KBM-7 (cell line): ENCODE measurements around the gene METTL27.
"Not testable (repeated sequence)": the region's sequence is repeated elsewhere in the genome, so short reads cannot be mapped to it uniquely, and the experiment has no call there.

Source experiments
- DNase-seq: peaks from one replicate; pipeline ENCODE4 v3.0.0-alpha.2; 2015
- in situ Hi-C: fragments of 300-500 bp; cut with MboI; formaldehyde crosslinking; loops from 2 replicates; pipeline ENCODE4 v1.14.3; 2020; ENCODE audit warnings: low sequenced_read_pairs, low pct_unique_long_range_greater_than_20kb, mixed read lengths

Gene METTL27

DNA sequence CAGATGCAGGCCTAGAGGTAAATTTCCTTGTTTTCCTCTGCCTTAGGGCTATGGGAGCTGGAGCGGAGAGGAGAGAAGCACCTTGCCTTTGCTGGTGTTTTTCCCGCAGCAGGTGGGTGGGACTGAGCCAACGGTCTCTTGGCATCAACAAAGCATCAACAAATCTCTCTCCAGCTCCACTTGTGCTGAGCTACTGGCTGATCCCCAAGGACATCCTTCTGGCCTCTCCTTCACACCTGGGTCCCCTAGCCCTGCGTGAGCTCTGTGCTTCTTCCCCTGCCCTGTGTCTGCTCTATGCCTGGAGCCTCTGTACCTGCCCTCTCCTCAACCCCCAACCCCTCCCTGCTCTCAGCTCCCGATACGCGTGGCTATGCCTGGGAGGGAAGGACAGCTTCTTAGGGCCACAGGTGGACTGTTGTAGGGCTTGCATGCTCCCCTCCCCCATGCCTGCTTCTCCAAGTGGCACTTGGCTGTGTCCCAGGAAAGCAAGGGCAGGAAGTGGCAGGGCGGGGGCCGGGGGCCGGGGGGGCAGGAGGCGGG is 14.7 kb downstream of the METTL27 start:
- DNase-seq: no peak

DNA sequence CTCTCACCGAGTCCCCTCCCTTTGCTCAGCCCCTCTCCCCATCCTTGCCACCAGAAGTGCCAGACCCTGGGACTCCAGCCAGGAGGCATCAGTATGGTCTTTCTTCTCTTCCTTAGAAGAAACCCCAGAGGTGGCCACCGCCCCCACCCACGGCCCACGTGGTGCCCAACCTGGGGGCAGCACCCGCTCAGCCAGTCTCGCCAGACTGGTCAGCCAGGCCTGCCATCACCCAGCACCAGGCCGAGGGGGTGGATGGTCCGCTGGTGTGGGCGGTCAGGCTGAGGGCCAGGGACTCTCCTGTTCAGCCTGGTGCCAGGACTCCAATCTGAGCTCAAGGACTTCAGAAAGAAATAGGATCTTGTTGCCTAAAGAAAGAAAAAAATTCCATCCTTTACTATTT is 17.3 kb downstream of the METTL27 start:
- in situ Hi-C loops: no loop called here
- no peak for DNase-seq

More for the DNA sequence above, 14.7 kb downstream of the METTL27 start:
- in situ Hi-C loops: no loop called here

DNA sequence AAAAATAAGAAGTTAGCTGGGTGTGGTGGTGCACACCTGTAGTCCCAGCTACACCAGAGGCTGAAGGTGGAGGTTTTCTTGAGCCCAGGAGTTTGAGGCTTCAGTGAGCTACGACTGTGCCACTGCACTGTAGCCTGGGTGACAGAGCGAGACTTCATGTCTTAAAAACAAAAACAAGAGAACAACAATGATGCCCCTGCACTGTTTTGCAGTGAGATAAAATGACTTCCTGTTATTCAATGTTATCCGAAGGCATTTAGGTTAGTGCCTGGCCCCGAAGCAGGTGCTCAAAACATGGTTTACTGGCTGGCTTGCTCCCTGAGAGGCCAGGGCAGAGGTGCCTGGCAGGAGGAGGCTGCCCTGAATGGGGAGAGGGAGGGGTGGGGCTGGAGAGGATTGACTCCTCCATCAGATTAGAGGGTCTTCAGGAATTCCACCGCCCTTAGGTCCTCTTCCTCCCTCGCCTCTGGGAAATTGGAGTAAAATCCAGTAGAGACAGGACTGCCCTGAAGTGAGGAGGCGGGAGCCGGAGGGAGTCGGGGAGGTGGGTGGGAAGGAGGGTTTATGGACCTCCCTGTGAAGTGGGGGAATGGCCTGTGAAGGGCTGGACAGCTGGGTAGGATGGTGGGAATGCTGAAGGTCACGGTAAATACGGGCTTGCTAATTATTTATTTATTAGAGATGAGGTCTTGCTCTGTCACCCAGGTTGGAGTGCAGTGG is 18.3 kb downstream of the METTL27 start:
- DNase-seq: no peak
- in situ Hi-C loops: no loop called here

DNA sequence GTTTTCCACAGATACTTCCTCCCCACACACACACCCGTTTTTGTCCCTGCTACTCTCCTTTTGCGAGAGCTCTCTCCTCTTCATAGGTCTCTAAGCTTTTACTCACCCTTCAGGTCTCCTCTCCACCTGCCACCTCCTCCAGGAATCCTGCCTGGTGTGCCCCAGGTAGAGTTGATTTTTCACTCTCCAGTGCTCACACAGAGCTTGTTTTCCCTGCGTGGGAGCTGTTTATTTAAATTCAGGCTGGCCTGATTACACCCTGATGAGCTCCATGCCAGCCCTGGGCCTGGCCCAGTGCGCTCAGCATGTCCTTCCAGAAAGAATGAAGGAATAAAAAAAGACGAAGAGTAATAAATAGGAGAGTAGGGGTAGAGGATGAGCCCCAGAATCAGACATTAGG is 19.1 kb downstream of the METTL27 start:
- in situ Hi-C loops: no loop called here
- no peak for DNase-seq

DNA sequence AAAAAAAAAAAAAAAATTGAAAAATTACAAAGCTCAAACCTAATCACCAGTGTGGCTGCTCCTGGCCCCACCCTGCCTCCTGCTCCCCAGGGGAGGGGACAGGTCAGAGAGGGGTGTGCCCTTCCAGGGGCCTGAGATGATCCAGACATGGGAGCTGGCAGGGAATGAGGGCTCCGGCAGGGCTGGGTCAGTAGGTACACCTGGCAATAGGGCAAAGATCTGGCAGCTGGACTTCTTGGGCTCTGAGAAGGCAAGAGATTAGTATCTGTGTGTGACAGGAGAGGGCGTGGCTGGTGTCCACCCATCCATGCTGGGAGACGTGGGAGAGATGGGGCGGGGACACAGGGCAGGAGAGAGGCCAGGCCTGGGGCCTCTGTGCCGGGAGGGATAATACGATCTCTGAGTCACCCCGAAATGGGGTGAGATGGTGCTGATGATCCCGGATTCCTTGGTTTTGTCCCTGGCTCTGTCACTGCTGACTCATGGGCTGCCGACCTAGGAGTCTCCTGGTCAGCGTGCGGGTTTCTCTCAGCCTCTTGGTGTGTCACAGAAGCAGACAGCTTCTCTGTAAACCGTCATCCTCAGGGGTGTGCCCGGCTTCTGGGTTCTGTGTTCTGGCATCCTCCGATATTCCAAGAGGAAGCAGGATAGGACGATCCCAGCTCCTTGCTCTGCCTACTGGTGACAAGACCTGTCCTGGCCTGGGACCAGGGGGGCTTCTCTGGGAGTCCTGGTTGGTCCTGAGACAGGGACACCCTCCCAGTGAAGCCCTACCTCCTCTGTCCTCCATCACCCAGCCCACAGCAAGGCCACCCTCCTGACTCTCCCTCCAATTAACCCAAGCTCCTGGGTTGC is 19.8 kb downstream of the METTL27 start:
- in situ Hi-C loops: no loop called here
- DNase-seq: no peak

DNA sequence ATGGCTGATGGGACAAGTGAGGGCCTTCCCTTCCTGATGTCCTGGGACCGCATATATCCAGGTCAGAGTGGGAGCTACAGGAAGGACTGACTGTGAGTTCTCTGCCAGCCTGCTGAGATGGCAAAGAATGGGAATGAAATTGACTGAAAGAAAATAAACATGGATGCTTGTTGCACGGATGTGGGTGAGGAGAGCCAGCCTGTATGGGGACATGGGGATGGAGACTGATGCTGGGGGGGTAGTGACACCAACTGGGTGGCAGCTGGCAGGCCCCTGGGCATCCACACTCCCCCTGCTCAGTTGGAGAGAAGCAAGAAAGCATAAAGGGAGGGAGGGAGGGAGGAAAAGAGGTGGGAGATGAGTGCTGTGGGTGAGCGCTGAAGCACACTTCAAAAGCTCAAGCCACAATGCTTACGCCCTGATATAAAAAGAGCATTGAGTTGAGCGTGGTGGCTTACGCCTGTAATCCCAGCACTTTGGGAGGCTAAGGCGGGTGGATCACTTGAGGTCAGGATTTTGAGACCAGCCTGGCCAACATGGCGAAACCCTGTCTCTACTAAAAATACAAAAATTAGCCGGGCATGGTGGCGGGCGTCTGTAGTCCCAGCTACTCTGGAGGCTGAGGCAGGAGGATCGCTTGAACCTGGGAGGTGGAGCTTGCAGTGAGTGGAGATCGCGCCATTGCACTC is 20.6 kb downstream of the METTL27 start:
- in situ Hi-C loops, DNase-seq: not testable (repeated sequence)

DNA sequence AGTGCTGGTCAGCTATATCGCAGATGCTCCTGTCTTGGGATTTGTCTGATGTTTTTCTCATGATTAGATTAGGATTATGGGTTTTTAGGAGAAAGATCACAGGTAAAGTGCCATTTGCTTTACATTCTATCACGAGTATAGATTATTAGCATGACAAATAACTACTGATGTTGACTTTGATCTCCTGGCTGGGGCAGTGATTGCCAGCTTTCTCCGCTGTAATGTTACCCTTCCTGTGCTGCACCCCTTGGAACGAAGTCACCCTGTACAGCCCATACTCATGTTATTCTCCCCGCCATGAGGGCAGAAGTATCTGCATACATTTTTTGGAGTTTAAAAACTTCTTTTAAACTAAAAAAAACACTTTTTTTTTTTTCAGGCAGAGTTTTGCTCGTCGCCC is 22.3 kb downstream of the METTL27 start:
- in situ Hi-C loops: no loop called here
- DNase-seq: no peak

DNA sequence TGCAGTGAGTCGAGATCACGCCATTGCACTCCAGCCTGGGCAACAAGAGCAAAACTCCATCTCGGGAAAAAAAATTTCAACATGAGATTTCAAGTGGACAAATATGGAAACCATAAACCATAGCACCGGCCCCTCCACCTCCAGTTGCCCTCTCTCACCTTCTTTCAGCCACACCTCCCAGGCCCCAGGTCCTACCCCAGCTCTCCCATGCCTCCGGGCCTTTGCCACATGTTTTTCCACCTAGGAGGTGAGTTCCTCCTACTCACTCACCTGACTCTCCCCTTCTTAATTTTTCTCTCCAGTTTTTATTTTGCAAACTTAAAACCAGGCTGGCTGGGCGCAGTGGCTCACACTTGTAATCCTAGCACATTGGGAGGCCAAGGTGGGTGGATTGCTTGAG is 25.2 kb downstream of the METTL27 start:
- in situ Hi-C loops: no loop called here
- DNase-seq: no peak

DNA sequence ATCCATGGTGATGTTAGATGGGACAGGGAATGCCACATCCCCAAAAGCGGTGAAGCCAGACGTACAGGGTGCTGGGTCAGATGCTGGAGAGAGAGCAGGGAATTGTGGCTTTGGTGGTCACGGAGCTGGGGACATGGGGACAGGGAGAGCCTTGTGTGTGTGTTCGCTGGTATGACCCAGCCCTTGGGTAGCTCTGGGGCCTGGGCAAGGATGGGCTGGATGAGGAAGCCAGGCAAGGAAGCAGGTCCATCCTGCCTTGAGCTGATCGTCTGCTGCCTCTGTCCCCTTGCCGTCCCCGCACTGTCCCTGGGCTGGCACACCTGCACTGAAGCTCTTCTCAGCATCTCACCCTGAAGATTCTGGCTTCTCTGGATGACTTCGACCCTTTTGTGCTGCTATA is 26.9 kb downstream of the METTL27 start:
- in situ Hi-C loops: no loop called here
- no peak for DNase-seq

DNA sequence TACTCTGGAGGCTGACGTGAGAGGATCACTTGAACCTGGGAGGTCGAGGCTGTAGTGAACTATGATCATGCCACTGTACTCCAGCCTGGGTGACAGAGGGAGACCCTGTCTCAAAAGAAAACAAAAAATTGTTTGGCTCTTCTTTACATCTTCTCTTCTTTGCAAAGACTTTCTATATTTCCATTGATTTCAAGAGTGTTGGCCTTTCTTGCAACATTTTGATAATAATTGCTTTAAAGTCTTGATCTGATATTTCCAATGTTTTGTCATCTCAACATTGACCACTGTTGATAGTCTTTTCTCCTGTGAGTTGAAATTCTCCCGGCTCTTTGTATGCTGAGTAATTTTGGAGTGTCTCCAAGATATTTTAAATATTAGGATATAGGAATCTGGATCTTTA is 29.3 kb downstream of the METTL27 start:
- DNase-seq: no peak
- in situ Hi-C loops: no loop called here

DNA sequence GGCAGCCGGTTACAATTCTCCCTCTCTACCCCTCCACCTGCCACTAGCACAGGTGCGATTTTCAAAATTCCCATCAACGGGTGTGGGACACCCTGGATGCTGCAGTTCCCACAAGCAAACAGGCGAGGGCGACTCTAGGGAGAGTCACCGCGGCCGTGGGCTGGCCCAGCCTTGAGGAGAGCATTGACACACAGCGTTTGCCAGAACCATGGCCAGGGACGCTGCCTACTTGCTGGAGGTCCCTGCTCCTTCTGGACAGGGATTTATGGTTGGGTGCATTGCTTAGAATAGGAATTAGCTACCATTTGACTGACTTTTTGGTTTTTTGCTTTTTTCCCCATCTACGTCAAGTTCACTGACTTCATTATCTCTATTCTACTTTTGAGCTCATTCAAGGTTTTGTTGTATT is 30.6 kb downstream of the METTL27 start:
- in situ Hi-C loops: no loop called here
- peak; percentile 65 for DNase-seq

DNA sequence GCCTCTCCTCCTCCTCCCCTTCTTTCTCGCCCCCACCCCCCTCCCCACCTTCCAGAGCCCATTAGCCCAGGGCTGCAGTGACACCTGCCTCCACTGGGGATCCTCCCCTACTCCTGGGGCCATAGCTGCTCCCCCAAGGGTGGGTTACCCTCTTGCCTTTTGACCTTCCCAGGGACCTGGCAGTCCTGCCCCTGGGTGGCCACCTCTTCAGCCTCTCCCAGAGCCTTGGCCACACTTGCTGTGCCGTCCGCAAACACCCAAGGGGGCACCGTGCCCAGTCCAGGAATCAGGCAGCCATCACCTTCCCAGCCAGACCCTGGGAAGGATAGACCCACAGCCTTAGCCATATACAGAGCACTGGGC is 31.3 kb downstream of the METTL27 start:
- in situ Hi-C loops: no loop called here
- no peak for DNase-seq

DNA sequence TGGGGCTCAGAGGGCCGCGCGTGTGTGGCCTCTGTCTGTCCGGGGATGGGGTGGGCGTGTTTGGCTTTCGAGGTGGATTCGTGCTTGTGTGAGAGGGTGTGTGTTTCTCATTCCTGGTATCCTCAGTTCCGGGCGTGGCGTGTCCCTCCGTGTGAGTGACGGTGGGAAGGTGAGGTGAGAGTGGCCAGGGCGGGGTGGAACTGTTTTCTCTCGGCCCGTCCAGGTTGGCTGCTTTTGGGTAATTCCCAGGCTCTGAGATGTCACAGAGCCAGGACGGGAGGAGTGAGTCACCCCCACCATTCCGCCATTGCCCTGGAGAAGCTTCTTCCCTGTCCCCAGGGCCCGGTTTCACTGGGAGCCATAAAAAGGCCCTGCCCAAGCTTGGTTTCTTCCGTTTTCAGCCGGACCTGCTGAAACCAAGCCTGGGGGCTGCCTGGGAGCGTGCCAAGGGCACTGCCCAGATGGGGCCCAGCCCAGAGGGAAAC is 32.8 kb downstream of the METTL27 start:
- in situ Hi-C loops: no loop called here
- DNase-seq: no peak

DNA sequence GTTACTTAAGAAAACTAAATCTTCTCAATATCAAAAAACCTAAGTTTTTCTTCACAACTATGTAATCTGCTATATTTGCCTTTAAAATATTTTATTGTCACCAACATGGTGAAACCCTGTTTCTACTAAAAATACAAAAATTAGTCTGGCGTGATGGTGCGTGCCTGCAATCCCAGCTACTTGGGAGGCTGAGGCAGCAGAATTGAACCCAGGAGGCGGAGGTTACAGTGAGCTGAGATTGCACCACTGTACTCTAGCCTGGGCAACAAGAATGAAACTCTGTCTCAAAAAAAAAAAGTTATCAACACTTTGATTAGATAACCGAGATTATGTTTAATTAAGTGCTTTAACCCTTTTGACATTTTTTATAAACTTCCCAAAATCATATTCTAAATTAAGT is 39.9 kb downstream of the METTL27 start:
- DNase-seq: no peak
- in situ Hi-C loops: no loop called here

DNA sequence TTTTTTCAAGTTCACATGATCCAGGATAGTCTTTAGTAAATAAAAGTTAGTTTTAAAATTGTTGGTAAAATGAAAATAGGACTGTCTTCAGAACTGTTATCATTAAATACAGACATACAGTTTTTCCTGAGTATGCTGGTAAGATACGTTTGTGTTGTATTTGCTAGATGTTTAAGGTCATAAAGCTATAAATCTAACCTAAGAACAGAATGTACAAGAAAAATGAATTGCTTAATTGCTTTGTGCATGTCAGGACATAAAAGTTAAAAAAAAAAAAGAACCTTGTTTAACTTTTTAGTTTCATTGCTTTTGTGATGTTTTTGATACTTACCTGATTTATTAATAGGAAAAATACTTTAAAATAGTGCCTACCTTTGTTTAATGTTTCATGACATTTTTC is 40.7 kb downstream of the METTL27 start:
- no peak for DNase-seq
- in situ Hi-C loops: no loop called here

DNA sequence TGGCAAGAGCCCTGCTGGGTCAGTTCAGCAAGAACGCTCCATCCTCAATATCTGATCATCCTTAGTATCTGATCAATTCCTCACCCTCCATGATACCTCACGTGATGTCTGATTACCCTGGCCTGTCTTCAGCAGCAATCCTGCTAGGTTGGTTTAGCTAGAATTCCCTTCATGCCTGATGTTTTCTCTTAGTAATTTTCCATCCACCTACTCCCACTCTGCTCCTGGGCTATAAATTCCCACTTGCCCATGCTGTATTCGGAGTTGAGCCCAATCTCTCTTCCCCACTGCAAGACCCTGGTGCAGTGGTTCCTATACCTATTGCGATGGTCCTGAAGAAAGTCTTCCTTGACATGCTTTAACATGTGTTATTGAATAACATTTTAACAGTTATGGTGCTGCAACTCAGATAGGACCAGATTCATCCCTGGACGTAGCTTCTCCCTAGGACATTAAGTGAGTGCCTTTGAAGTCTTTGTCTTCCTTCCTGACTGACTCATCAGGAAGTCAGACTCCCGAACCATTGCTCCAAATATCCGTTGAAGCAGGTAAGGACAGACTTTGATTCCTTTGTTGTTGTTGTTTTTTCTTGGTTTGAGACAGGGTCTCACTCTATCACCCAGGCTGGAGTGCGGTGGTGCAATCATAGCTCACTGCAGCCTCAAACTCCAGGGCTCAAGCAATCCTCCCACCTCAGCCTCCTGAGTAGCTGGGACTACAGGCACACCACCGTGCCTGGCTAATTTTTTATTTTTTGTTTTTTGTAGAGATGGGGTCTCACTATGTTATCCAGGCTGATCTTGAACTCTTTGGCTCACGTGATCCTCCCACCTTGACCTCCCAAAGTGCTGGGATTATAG is 42.8 kb downstream of the METTL27 start:
- no peak for DNase-seq
- in situ Hi-C loops: no loop called here

DNA sequence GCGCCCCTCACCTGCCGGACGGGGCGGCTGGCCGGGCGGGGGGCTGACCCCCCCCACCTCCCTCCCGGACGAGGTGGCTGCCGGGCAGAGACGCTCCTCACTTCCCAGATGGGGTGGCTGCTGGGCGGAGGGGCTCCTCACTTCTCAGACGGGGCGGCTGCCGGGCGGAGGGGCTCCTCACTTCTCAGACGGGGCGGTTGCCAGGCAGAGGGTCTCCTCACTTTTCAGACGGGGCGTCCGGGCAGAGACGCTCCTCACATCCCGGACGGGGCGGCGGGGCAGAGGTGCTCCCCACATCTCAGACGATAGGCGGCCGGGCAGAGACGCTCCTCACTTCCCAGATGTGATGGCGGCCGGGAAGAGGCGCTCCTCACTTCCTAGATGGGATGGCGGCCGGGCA is 45.1 kb downstream of the METTL27 start:
- in situ Hi-C loops, DNase-seq: not testable (repeated sequence)

DNA sequence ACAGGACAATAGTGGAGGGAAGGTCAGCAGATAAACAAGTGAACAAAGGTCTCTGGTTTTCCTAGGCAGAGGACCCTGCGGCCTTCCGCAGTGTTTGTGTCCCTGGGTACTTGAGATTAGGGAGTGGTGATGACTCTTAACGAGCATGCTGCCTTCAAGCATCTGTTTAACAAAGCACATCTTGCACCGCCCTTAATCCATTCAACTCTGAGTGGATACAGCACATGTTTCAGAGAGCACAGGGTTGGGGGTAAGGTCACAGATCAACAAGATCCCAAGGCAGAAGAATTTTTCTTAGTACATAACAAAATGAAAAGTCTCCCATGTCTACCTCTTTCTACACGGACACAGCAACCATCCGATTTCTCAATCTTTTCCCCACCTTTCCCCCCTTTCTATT is 45.7 kb downstream of the METTL27 start:
- in situ Hi-C loops, DNase-seq: not testable (repeated sequence)

DNA sequence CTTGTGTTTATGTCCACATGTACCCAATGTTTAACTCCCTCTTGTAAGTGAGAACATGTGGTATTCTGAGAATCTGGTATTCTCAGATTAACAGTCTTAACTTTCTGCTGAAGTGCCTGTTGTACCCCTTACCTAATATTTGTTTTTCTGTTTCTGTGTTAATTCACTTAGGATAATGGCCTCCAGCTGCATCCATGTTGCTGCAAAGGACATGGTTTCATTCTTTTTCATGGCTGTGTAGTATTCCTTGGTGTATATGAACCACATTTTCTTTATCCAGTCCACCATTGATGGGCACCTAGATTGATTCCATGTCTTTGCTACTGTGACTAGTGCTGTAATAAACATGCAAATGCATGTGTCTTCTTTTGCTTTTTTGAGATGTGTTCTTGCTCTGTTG is 47.1 kb downstream of the METTL27 start:
- in situ Hi-C loops, DNase-seq: not testable (repeated sequence)
